ENCODE measurements around the gene GARIN6. TPM values are rescaled to one million over a fixed set of nuclear protein-coding genes. Genes with fewer than 3 reads are reported as not detected.

The GARIN6 gene
- total RNA-seq, 1 donor from 2014 or later, result not detected

DNA sequence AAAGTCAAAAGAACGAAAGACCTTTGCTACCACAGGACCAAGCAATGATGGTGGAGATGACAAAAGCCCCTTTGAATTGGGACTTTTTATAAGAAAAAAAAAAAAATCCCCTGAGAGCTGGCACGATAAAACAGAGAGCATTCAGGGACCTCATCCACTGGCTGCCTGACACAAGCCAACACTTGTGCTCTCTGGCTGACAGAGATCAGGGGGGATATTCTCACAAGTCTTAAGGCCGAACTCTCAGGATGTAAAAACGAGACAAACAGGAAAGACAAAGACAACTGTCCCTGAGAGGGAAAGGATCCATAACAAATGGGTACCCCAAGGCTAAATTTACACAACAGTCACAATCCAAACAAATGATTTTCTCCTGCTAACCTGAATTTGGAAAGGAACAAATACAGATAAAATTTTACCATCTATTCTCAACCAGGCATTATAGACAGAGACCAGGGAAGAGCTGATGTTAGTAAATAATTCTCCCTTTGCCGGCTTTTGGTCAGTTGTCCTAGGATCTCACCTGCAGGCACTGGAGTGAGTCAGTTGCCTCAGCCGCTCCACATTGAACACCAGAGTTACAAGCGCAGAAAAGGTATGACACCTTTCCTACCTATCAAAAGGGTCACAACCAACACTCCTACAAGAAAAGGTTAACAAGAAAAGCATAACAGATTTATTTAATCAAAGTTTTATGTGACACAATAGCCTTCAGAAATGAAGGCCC, 37.9 kb upstream of the GARIN6 start:
- Mint-ChIP-seq H3K27ac (ENCODE audit: unreplicated experiment) (no peak overlapping the region), H3K36me3 (ENCODE audit: low read depth, unreplicated experiment) (no peaks in the 10 kb centered on the region), H3K9me3 (ENCODE audit: unreplicated experiment) (no peaks in the 10 kb centered on the region), H3K4me3 (ENCODE audit: unreplicated experiment) (no peak overlapping the region), H3K27me3 (ENCODE audit: low read depth, unreplicated experiment) (no peaks in the 10 kb centered on the region), H3K4me1 (ENCODE audit: low read depth, unreplicated experiment) (peaks cover 13% of the 10 kb centered on the region)
- no peak for DNase-seq (ENCODE audit: low read depth)
- FAIRE-seq, result no peak
- Histone ChIP-seq H3K4me3 (ENCODE audit: insufficient read depth, low read depth, low read length) (no peak overlapping the region), H4K20me1 (ENCODE audit: insufficient read depth, low read length) (no peaks in the 10 kb centered on the region), H3K9ac (ENCODE audit: low read length) (no peak overlapping the region), H3K4me2 (ENCODE audit: low read length) (no peak overlapping the region), H3K79me2 (ENCODE audit: insufficient read depth, low read length) (no peaks in the 10 kb centered on the region), H3K9me3 (ENCODE audit: insufficient read depth, low read depth, low read length) (no peaks in the 10 kb centered on the region), H3K27ac (ENCODE audit: low read depth, low read length) (no peak overlapping the region), H2AFZ (ENCODE audit: low read depth, low read length) (no peak overlapping the region), H3K4me1 (ENCODE audit: insufficient read depth, low read length) (peaks cover 4% of the 10 kb centered on the region), H3K36me3 (ENCODE audit: insufficient read depth, low read length) (no peaks in the 10 kb centered on the region), H3K27me3 (ENCODE audit: insufficient read depth, low read length) (no peaks in the 10 kb centered on the region)
- no peak for TF ChIP-seq EZH2 (IDR thresholded peaks at IDR 0.05; ENCODE audit: insufficient read depth, low read length)
- TF ChIP-seq, protein P1, sequence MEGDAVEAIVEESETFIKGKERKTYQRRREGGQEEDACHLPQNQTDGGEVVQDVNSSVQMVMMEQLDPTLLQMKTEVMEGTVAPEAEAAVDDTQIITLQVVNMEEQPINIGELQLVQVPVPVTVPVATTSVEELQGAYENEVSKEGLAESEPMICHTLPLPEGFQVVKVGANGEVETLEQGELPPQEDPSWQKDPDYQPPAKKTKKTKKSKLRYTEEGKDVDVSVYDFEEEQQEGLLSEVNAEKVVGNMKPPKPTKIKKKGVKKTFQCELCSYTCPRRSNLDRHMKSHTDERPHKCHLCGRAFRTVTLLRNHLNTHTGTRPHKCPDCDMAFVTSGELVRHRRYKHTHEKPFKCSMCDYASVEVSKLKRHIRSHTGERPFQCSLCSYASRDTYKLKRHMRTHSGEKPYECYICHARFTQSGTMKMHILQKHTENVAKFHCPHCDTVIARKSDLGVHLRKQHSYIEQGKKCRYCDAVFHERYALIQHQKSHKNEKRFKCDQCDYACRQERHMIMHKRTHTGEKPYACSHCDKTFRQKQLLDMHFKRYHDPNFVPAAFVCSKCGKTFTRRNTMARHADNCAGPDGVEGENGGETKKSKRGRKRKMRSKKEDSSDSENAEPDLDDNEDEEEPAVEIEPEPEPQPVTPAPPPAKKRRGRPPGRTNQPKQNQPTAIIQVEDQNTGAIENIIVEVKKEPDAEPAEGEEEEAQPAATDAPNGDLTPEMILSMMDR (IDR thresholded peaks at IDR 0.05; ENCODE audit: insufficient read depth, low read depth, low read length), result no peak

DNA sequence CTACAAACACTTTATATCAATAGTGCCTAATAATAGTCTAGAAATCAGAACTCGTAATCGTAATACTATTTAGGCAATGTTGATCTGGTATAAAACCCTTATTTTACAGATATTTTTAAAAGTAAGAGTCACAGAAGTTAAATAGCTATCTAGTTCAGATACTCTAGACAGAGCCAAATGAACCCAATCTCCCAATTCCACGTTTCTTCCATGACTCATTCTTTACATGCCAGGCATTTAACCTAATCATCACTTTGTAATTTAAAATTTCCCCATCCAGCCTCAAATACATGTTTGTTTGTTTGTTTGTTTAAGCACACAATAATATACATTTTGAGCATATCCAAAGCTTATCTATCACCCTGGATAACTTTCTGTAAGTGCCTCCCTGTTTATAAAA, 36.4 kb upstream of the GARIN6 start:
- H3K4me1 Mint-ChIP-seq (ENCODE audit: low read depth, unreplicated experiment), result peaks cover 13% of the 10 kb centered on the region
- no peak overlapping the region for H3K4me3 Mint-ChIP-seq (ENCODE audit: unreplicated experiment)
- peak overlapping the region; percentile 40 for H3K27ac ChIP-seq (ENCODE audit: low read depth, low read length)
- H3K27me3 Mint-ChIP-seq (ENCODE audit: low read depth, unreplicated experiment), result no peaks in the 10 kb centered on the region
- peak overlapping the region; percentile 16 for H3K27ac Mint-ChIP-seq (ENCODE audit: unreplicated experiment)
- no peak for TF ChIP-seq EZH2 (IDR thresholded peaks at IDR 0.05; ENCODE audit: insufficient read depth, low read length)
- TF ChIP-seq, protein P1 (IDR thresholded peaks at IDR 0.05; ENCODE audit: insufficient read depth, low read depth, low read length), result no peak
- H3K9ac ChIP-seq (ENCODE audit: low read length), result no peak overlapping the region
- FAIRE-seq (no peak), DNase-seq (ENCODE audit: low read depth) (peak; percentile 48)
- H3K4me1 ChIP-seq (ENCODE audit: insufficient read depth, low read length), result peaks cover 4% of the 10 kb centered on the region
- no peak overlapping the region for H3K4me3 ChIP-seq (ENCODE audit: insufficient read depth, low read depth, low read length)
- no peak overlapping the region for H2AFZ ChIP-seq (ENCODE audit: low read depth, low read length)
- no peaks in the 10 kb centered on the region for H3K9me3 ChIP-seq (ENCODE audit: insufficient read depth, low read depth, low read length)
- peaks cover 2% of the 10 kb centered on the region for H3K9me3 Mint-ChIP-seq (ENCODE audit: unreplicated experiment)
- H3K4me2 ChIP-seq (ENCODE audit: low read length), result peak overlapping the region; percentile 56
- no peaks in the 10 kb centered on the region for H3K79me2 ChIP-seq (ENCODE audit: insufficient read depth, low read length)
- no peaks in the 10 kb centered on the region for H4K20me1 ChIP-seq (ENCODE audit: insufficient read depth, low read length)
- no peaks in the 10 kb centered on the region for H3K36me3 ChIP-seq (ENCODE audit: insufficient read depth, low read length)
- H3K36me3 Mint-ChIP-seq (ENCODE audit: low read depth, unreplicated experiment), result no peaks in the 10 kb centered on the region
- H3K27me3 ChIP-seq (ENCODE audit: insufficient read depth, low read length), result no peaks in the 10 kb centered on the region

DNA sequence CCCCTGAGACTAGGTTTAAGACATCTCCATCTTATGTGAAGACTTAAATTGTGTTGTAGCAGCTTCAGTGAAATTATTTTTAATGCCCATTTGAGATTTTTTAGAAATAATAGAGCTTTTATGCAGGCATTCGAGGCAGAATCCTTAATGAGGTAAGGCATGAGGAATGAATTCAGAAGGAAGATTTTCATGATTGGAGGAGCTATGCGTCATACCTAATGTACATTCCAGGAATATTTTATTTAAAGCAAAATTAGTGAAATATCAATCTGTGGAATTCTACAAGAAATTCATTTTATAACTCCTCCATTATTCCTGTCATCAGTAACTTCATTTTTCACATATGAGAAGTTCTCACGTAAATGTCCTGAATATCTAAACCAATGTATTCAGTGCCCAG, 36.0 kb upstream of the GARIN6 start:
- Histone ChIP-seq H2AFZ (ENCODE audit: low read depth, low read length) (no peak overlapping the region), H3K27me3 (ENCODE audit: insufficient read depth, low read length) (no peaks in the 10 kb centered on the region), H3K4me2 (ENCODE audit: low read length) (peak overlapping the region; percentile 56), H3K9me3 (ENCODE audit: insufficient read depth, low read depth, low read length) (no peaks in the 10 kb centered on the region), H3K9ac (ENCODE audit: low read length) (no peak overlapping the region), H3K27ac (ENCODE audit: low read depth, low read length) (peak overlapping the region; percentile 40), H3K79me2 (ENCODE audit: insufficient read depth, low read length) (no peaks in the 10 kb centered on the region), H3K4me3 (ENCODE audit: insufficient read depth, low read depth, low read length) (no peak overlapping the region), H3K4me1 (ENCODE audit: insufficient read depth, low read length) (peaks cover 4% of the 10 kb centered on the region), H3K36me3 (ENCODE audit: insufficient read depth, low read length) (no peaks in the 10 kb centered on the region), H4K20me1 (ENCODE audit: insufficient read depth, low read length) (no peaks in the 10 kb centered on the region)
- no peaks in the 10 kb centered on the region for H3K36me3 Mint-ChIP-seq (ENCODE audit: low read depth, unreplicated experiment)
- H3K4me3 Mint-ChIP-seq (ENCODE audit: unreplicated experiment), result no peak overlapping the region
- peaks cover 13% of the 10 kb centered on the region for H3K4me1 Mint-ChIP-seq (ENCODE audit: low read depth, unreplicated experiment)
- TF ChIP-seq EZH2 (IDR thresholded peaks at IDR 0.05; ENCODE audit: insufficient read depth, low read length), result no peak
- TF ChIP-seq, protein P1 (IDR thresholded peaks at IDR 0.05; ENCODE audit: insufficient read depth, low read depth, low read length), result no peak
- H3K27ac Mint-ChIP-seq (ENCODE audit: unreplicated experiment), result peak overlapping the region; percentile 16
- no peaks in the 10 kb centered on the region for H3K27me3 Mint-ChIP-seq (ENCODE audit: low read depth, unreplicated experiment)
- DNase-seq (ENCODE audit: low read depth), result peak; percentile 28
- peaks cover 2% of the 10 kb centered on the region for H3K9me3 Mint-ChIP-seq (ENCODE audit: unreplicated experiment)
- no peak for FAIRE-seq

All from astrocyte (in vitro differentiated cells and primary cell).